GDM1 (cell line): ENCODE data around the gene BCL2.

ENCODE experiments used
- DNase-seq: peaks from one replicate; lab custom pipeline; 2025; lab: John Stamatoyannopoulos, UW

Gene BCL2

GRCh38 chr18:63309422-63309821, 10.1 kb downstream of the BCL2 start:
- DNase-seq: no peak

GRCh38 chr18:63307551-63308200, 11.9 kb downstream of the BCL2 start:
- no peak for DNase-seq

DNA sequence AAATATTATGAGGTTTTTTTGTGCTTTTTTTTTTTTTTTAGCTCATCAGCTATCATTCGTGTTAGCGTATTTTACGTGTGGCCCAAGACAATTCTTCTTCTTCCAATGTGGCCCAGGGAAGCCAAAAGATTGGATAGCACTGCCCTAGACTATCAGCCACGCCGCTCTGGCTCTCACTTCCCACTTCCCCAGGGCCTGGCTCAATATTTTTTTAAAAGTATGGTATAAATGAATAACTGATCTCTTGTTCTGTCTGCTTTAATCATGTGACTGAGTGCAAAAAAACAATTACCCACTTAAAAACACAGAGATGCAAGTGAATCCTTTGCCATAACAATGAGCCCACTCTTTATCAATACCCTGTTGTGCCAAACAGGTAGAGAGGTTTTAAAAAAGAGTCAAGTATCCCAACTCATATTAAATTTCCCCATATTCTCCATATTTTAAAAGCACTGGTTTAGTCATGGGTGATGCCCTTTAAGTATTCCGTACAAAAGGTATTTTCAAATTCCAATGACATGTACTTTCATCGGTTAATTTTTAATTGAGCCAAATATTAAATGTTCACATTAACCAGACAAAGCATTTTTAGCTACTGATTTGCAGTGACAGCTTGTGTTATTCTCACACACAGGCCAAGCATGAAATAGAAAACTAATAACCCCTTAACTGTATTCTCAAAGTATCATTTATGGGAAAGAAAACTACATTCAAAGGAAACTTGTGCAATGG, 12.6 kb downstream of the BCL2 start:
- no peak for DNase-seq

DNA sequence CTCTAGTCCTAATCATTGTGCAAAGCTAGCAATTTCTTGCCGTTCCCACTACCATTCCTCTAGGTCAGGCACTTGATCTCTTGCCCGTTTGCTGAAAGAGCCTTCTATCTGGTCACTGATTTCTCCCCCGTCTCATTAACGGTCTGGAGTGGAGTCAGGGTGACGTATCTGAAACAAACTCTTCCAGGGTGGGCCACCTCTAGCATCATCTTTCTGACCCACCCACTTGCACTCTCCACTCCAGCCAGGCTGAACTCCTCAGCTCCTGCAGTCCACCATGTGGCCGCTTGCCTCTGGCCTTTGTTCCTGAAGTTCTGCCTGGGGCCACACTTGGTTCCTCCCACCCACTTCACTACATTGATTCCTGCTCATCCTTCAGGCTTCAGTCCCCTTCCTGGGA, 13.3 kb downstream of the BCL2 start:
- no peak for DNase-seq

GRCh38 chr18:63303547-63303946, 16.0 kb downstream of the BCL2 start:
- no peak for DNase-seq

- no peak for DNase-seq
Measured at GRCh38 chr18:63302636-63303405, 16.7 kb downstream of the BCL2 start.

DNA sequence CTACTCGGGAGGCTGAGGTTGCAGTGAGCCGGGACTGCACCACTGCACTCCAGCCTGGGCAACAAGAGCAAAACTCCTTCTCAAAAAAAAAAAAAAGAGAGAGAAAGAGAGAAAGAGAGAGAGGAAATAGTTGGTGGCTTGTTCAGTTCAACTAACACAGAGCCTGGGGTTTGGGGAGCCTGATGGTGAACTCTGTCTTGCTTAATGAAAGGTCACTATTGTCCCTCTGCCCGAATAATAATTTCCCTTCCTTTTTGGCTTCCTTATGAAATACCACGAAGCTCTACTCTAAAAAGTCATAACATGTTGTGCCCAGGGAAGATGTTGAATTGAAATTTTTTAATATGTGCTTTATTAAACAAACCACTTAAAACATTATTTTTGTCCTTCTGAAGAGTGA, 17.3 kb downstream of the BCL2 start:
- no peak for DNase-seq

DNA sequence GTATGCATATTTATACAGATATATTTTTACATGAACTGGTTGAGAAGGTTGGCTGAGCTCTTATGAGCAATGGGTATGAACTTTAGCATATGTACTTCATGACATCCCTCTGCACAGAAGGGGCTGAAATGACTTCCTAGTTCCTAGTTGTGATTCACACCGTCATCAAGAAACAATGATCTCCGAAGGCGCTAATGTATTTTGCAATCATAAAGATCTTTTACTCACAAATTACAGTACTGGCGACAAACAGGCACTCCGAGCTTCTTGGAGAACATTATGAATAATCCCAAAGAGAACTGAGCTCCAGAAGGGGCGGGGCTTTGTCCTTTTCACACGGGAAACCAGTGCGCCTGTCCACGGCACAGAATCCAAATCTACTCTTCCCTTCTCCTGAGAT, 18.1 kb downstream of the BCL2 start:
- no peak for DNase-seq

- DNase-seq: no peak
Measured at GRCh38 chr18:63299837-63300745, 19.5 kb downstream of the BCL2 start.

- no peak for DNase-seq
Measured at GRCh38 chr18:63298400-63299365, 20.9 kb downstream of the BCL2 start.

DNA sequence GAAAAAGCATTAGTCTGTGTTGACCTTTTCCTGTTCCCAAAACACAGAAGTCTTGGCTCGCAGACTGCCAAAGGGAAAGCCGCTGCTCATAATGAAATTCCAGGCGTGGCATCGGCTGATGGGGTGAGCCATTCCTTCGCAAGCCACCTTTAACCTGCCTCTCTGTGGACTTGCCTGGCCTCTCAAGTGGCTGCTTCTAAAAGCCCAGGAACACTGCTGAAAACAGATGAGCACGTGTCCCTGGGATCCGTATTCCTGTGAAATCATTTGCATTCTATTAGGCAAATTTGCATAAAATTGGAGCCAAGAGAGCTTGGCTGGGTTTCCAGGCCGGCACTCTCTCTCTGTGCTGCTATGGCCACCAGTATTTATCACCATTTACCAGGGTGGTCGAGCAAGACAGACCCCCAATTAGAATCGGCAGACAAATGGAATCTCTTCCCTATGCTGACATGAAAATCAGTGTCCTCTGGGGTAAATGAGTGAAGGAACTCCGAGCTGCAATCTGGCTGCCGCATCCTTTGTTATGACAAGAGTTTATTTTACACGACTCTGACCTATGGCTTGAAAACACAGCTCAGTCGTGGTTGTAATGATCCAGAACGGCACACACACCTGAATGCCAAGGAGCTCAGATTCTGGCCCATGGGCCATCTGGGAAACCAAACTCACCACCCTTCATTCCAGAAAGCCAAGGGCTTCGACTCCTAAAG, 21.7 kb downstream of the BCL2 start:
- DNase-seq: no peak

DNA sequence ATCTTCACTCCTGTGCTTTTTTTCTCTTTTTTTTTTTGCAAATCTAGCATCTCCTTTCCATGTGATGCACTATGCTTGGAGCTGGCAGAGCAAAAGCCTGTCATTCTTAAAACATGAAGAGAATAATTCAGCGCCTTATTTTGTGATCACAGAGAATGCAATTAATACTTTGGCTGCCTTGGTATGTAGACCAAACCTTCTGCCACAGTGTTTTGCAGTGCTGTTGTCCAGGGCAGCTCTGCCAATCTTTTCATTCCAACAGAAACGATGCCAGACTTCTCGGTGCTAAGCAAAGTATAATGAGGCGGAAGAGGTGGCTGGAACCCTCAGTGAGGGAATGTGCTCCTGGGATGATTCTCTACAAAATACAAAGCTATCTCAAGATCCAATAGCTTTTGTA, 25.6 kb downstream of the BCL2 start:
- no peak for DNase-seq

DNA sequence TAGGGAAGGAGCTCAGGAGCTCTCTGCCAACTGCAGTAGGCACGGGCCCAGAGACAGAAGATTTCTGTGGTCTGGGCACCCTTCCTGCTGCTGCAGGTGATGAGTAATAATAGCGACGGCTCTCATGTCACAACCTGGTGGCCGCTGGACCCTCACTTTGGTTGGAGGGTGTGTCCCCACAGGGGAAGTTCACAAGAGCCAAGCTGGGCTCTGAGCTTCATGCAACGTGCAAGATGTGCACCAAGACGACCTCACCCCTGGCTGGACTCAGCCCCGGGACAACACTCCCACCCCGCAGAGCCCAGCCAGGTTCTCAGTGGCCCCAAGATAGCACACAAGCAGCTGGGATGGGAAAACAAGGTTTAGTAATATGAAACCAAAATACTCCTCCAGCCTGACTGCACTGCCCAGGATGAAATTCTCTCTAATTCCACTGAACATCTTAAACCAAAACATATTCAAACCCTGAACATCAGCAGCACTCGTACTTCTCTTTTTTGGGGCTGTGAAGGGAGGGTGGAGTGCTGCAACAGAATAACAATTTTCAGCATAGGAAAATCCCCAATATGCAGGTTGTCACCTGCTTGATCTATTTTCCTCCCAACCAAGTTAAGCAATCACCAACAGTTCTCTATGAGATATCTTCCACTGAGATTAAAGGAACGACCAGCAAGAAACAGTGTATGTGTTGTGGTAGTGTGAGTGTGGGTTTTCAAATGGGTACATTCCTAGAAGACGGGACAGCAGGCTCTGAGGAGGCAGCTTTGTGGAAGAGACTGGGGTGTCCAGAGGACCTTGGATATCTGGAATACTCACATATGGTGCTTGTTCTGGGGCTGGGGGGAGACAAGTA, 26.5 kb downstream of the BCL2 start:
- no peak for DNase-seq

GRCh38 chr18:63291278-63291677, 28.3 kb downstream of the BCL2 start:
- no peak for DNase-seq

GRCh38 chr18:63290821-63291200, 28.8 kb downstream of the BCL2 start:
- no peak for DNase-seq

DNA sequence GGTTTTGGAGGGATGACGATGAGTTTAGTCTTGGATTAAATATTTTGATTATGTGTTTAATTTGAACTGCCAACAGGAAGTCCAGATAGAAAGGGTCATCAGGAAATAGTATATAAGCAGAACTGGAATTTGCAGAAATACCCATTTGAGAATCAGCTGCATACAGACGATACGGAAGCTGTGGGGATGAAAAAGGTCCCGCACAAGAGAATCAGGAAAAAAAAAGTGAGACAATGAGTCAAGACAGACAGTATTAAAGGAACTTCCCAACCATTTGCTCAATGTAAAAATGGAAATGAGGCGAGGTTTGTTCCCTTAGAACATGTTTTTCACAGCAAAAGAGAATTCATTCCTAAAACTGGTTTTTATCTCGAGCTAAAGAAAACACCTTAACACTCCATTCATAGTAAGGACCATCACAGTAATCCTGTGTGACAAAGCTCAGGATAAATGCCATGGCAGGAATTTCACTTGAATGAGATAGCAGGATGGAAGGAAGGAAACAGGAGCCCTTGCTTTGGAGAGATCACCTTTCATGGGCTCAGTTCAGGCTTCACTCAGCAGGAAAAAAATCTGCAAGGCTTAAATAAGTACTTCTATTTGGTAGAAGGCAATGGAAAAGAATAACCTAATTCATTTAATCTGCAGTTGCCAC, 29.3 kb downstream of the BCL2 start:
- DNase-seq: no peak

DNA sequence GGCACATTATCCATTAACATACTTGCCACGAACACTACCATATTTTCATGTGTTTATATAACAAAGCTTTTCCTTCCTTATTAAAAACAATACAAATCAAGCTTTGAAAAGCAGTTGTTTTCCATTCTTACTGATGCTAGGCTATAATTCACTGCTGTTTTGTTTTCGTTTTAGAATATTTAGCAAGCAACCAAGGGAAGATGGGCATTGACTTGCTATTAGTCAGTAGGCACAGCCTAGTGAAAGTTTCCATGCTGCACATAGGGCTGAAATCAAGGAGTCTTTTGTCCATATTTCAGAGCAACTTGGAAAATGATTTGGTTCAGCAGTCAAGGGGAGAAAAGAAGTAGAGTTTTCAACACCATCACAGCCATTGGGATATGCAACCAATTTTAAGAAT, 31.3 kb downstream of the BCL2 start:
- DNase-seq: no peak

- no peak for DNase-seq
Measured at GRCh38 chr18:63287691-63288220, 31.8 kb downstream of the BCL2 start.

DNA sequence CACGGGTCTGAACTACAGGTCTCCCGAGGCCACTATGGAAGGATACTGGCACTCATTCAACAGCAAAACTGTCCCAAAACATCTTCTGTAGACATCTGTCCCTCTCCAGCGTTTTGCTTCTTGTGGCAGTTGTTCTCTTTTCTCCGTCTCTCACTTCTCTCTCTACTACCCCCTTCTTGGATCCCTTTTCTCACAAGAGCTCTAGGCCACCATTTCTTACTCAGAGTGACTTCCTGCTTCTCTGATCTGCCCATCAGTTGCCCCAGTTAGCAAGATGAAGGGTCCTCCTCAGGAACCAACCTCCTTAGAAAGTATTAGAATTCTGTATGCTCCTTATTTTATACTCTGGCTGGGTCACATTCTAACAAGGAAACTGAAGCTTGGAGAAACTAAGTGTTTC, 32.6 kb downstream of the BCL2 start:
- no peak for DNase-seq
